ENCODE results near the gene C2CD3.
"Not testable (repeated sequence)": the region's sequence is repeated elsewhere in the genome, so short reads cannot be mapped to it uniquely, and the experiment has no call there.

Gene C2CD3

GRCh38 chr11:73989156-73989555 lies 181.6 kb downstream of the C2CD3 start:
- Histone ChIP-seq H2BK5ac (ENCODE audit: low read depth, low read length, poor library complexity) (no peak overlapping the region), H4K91ac (ENCODE audit: low read depth, low read length) (no peak overlapping the region), H3K4me2 (ENCODE audit: low read length) (no peak overlapping the region), H3K18ac (ENCODE audit: low read length) (no peak overlapping the region), H4K12ac (ENCODE audit: low read depth, low read length) (no peak overlapping the region), H3K9ac (ENCODE audit: low read length) (no peak overlapping the region), H3K79me1 (ENCODE audit: low read length) (no peaks in the 10 kb centered on the region), H2AFZ (ENCODE audit: insufficient read depth, low read length, poor library complexity) (no peak overlapping the region), H3K14ac (ENCODE audit: low read length) (no peak overlapping the region), H3K23ac (ENCODE audit: low read length) (no peak overlapping the region), H3K36me3 (ENCODE audit: control insufficient read depth in 1 of 2, insufficient read depth in 2 of 2, low read length in 2 of 2) (no peaks in the 10 kb centered on the region), H3K27ac (ENCODE audit: low read depth, low read length) (no peak overlapping the region), H3K9me3 (ENCODE audit: insufficient read depth, low read depth, low read length) (no peaks in the 10 kb centered on the region), H4K8ac (ENCODE audit: low read depth, low read length) (no peak overlapping the region), H3K4me3 (ENCODE audit: low read depth, low read length) (no peak overlapping the region), H2AK5ac (ENCODE audit: low read length) (no peak overlapping the region), H3K79me2 (ENCODE audit: control insufficient read depth, insufficient read depth, low read length, poor library complexity) (no peaks in the 10 kb centered on the region), H3K4me1 (ENCODE audit: control insufficient read depth in 1 of 2, insufficient read depth in 2 of 2, low read length in 2 of 2) (no peaks in the 10 kb centered on the region), H2BK120ac (ENCODE audit: insufficient read depth, low read length, poor library complexity) (no peak overlapping the region), H3K27me3 (ENCODE audit: insufficient read depth, low read length) (no peaks in the 10 kb centered on the region), H3K4ac (ENCODE audit: low read depth, low read length) (no peak overlapping the region), H2BK12ac (ENCODE audit: low read length) (no peak overlapping the region)
- DNase-seq, result peak in 1 of 2 donors; percentile 23
- no CpG with 5 or more reads among the region's 6 CpGs for WGBS (ENCODE audit: extremely low coverage, insufficient coverage, insufficient read length)

GRCh38 chr11:73988227-73988626 lies 182.6 kb downstream of the C2CD3 start:
- H3K4ac ChIP-seq (ENCODE audit: low read depth, low read length), result no peak overlapping the region
- no peaks in the 10 kb centered on the region for H3K79me2 ChIP-seq (ENCODE audit: control insufficient read depth, insufficient read depth, low read length, poor library complexity)
- no peak overlapping the region for H3K9ac ChIP-seq (ENCODE audit: low read length)
- H3K4me2 ChIP-seq (ENCODE audit: low read length), result no peak overlapping the region
- no peak overlapping the region for H3K27ac ChIP-seq (ENCODE audit: low read depth, low read length)
- H2BK120ac ChIP-seq (ENCODE audit: insufficient read depth, low read length, poor library complexity), result no peak overlapping the region
- no peak overlapping the region for H2BK5ac ChIP-seq (ENCODE audit: low read depth, low read length, poor library complexity)
- H3K23ac ChIP-seq (ENCODE audit: low read length), result no peak overlapping the region
- H3K14ac ChIP-seq (ENCODE audit: low read length), result no peak overlapping the region
- H3K36me3 ChIP-seq (ENCODE audit: control insufficient read depth in 1 of 2, insufficient read depth in 2 of 2, low read length in 2 of 2), result no peaks in the 10 kb centered on the region
- no peak overlapping the region for H4K12ac ChIP-seq (ENCODE audit: low read depth, low read length)
- H3K9me3 ChIP-seq (ENCODE audit: insufficient read depth, low read depth, low read length), result no peaks in the 10 kb centered on the region
- no peak overlapping the region for H2AK5ac ChIP-seq (ENCODE audit: low read length)
- no peaks in the 10 kb centered on the region for H3K27me3 ChIP-seq (ENCODE audit: insufficient read depth, low read length)
- no CpG with 5 or more reads among the region's 7 CpGs for WGBS (ENCODE audit: extremely low coverage, insufficient coverage, insufficient read length)
- no peak overlapping the region for H2BK12ac ChIP-seq (ENCODE audit: low read length)
- DNase-seq, result no peak
- peaks cover 4 to 5% of the 10 kb centered on the region in 2 experiments for H3K4me1 ChIP-seq (ENCODE audit: control insufficient read depth in 1 of 2, insufficient read depth in 2 of 2, low read length in 2 of 2)
- no peak overlapping the region for H3K4me3 ChIP-seq (ENCODE audit: low read depth, low read length)
- no peak overlapping the region for H4K91ac ChIP-seq (ENCODE audit: low read depth, low read length)
- no peak overlapping the region for H3K18ac ChIP-seq (ENCODE audit: low read length)
- no peak overlapping the region for H4K8ac ChIP-seq (ENCODE audit: low read depth, low read length)
- no peak overlapping the region for H2AFZ ChIP-seq (ENCODE audit: insufficient read depth, low read length, poor library complexity)
- no peaks in the 10 kb centered on the region for H3K79me1 ChIP-seq (ENCODE audit: low read length)

GRCh38 chr11:73985661-73986060 lies 185.1 kb downstream of the C2CD3 start:
- H3K4ac ChIP-seq (ENCODE audit: low read depth, low read length); H3K79me1 ChIP-seq (ENCODE audit: low read length); H3K4me3 ChIP-seq (ENCODE audit: low read depth, low read length); H3K27me3 ChIP-seq (ENCODE audit: insufficient read depth, low read length); DNase-seq; H4K8ac ChIP-seq (ENCODE audit: low read depth, low read length); H3K18ac ChIP-seq (ENCODE audit: low read length); H4K91ac ChIP-seq (ENCODE audit: low read depth, low read length); H2BK120ac ChIP-seq (ENCODE audit: insufficient read depth, low read length, poor library complexity); H3K9ac ChIP-seq (ENCODE audit: low read length); H3K27ac ChIP-seq (ENCODE audit: low read depth, low read length); H3K23ac ChIP-seq (ENCODE audit: low read length); H3K9me3 ChIP-seq (ENCODE audit: insufficient read depth, low read depth, low read length); H2AFZ ChIP-seq (ENCODE audit: insufficient read depth, low read length, poor library complexity); H2BK12ac ChIP-seq (ENCODE audit: low read length); H3K79me2 ChIP-seq (ENCODE audit: control insufficient read depth, insufficient read depth, low read length, poor library complexity); H3K14ac ChIP-seq (ENCODE audit: low read length); H2AK5ac ChIP-seq (ENCODE audit: low read length); H2BK5ac ChIP-seq (ENCODE audit: low read depth, low read length, poor library complexity); H3K4me2 ChIP-seq (ENCODE audit: low read length); H4K12ac ChIP-seq (ENCODE audit: low read depth, low read length); H3K36me3 ChIP-seq (ENCODE audit: control insufficient read depth in 1 of 2, insufficient read depth in 2 of 2, low read length in 2 of 2): not testable (repeated sequence)
- WGBS (ENCODE audit: extremely low coverage, insufficient coverage, insufficient read length), result no CpG with 5 or more reads among the region's 4 CpGs
- H3K4me1 ChIP-seq (ENCODE audit: control insufficient read depth in 1 of 2, insufficient read depth in 2 of 2, low read length in 2 of 2), result peaks cover 5 to 10% of the 10 kb centered on the region in 2 experiments

GRCh38 chr11:73983741-73984538 lies 186.9 kb downstream of the C2CD3 start:
- peak overlapping the region; percentile 68 for H2AFZ ChIP-seq (ENCODE audit: insufficient read depth, low read length, poor library complexity)
- peaks cover 5% of the 10 kb centered on the region for H3K79me1 ChIP-seq (ENCODE audit: low read length)
- no peaks in the 10 kb centered on the region for H3K27me3 ChIP-seq (ENCODE audit: insufficient read depth, low read length)
- H3K9ac ChIP-seq (ENCODE audit: low read length), result no peak overlapping the region
- peaks cover 5 to 17% of the 10 kb centered on the region in 2 experiments for H3K4me1 ChIP-seq (ENCODE audit: control insufficient read depth in 1 of 2, insufficient read depth in 2 of 2, low read length in 2 of 2)
- H3K9me3 ChIP-seq (ENCODE audit: insufficient read depth, low read depth, low read length), result no peaks in the 10 kb centered on the region
- no peak overlapping the region for H2BK5ac ChIP-seq (ENCODE audit: low read depth, low read length, poor library complexity)
- H4K8ac ChIP-seq (ENCODE audit: low read depth, low read length), result peak overlapping the region; percentile 13
- H2BK12ac ChIP-seq (ENCODE audit: low read length), result no peak overlapping the region
- H2AK5ac ChIP-seq (ENCODE audit: low read length), result no peak overlapping the region
- peaks cover 2% of the 10 kb centered on the region for H3K79me2 ChIP-seq (ENCODE audit: control insufficient read depth, insufficient read depth, low read length, poor library complexity)
- H3K18ac ChIP-seq (ENCODE audit: low read length), result no peak overlapping the region
- peak overlapping the region; percentile 23 for H4K12ac ChIP-seq (ENCODE audit: low read depth, low read length)
- no peaks in the 10 kb centered on the region for H3K36me3 ChIP-seq (ENCODE audit: control insufficient read depth in 1 of 2, insufficient read depth in 2 of 2, low read length in 2 of 2)
- peak overlapping the region; percentile 79 for H3K4me2 ChIP-seq (ENCODE audit: low read length)
- no peak overlapping the region for H3K27ac ChIP-seq (ENCODE audit: low read depth, low read length)
- H3K14ac ChIP-seq (ENCODE audit: low read length), result no peak overlapping the region
- no peak overlapping the region for H2BK120ac ChIP-seq (ENCODE audit: insufficient read depth, low read length, poor library complexity)
- WGBS (ENCODE audit: extremely low coverage, insufficient coverage, insufficient read length), result no CpG with 5 or more reads among the region's 18 CpGs
- H3K4ac ChIP-seq (ENCODE audit: low read depth, low read length), result no peak overlapping the region
- H3K4me3 ChIP-seq (ENCODE audit: low read depth, low read length), result no peak overlapping the region
- DNase-seq, result no peak
- no peak overlapping the region for H3K23ac ChIP-seq (ENCODE audit: low read length)
- peak overlapping the region; percentile 7 for H4K91ac ChIP-seq (ENCODE audit: low read depth, low read length)

Measured in trophoblast cell (in vitro differentiated cells and primary cell).